Measurements from ENCODE around the gene STT3A.

DNA sequence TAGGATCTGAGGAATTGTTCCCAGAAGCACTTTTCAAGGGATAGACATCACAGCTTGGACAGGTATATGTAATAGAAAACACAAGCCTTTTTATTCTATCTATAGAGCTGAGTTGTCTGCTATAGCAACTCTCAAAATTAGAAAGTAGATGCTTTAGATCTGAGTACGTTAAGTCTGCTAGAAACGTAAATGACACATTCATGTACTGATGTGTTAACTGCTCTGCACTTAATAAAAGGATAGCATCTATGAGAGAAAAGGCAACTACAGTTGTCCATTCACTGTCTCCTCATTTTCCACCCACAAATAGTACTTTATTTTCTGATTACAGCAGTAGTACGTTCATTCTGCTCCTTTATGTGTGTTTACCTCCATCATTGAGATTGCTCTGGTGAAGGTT, 6.0 kb upstream of the STT3A start:
- TF ChIP-seq POLR2AphosphoS5 (IDR thresholded peaks at IDR 0.05; ENCODE audit: low read depth) (no peak), GABPA (IDR thresholded peaks at IDR 0.05; ENCODE audit: low read depth) (no peak)
- TF ChIP-seq, protein P1, sequence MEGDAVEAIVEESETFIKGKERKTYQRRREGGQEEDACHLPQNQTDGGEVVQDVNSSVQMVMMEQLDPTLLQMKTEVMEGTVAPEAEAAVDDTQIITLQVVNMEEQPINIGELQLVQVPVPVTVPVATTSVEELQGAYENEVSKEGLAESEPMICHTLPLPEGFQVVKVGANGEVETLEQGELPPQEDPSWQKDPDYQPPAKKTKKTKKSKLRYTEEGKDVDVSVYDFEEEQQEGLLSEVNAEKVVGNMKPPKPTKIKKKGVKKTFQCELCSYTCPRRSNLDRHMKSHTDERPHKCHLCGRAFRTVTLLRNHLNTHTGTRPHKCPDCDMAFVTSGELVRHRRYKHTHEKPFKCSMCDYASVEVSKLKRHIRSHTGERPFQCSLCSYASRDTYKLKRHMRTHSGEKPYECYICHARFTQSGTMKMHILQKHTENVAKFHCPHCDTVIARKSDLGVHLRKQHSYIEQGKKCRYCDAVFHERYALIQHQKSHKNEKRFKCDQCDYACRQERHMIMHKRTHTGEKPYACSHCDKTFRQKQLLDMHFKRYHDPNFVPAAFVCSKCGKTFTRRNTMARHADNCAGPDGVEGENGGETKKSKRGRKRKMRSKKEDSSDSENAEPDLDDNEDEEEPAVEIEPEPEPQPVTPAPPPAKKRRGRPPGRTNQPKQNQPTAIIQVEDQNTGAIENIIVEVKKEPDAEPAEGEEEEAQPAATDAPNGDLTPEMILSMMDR (IDR thresholded peaks at IDR 0.05; ENCODE audit: insufficient read depth, low read length), result no peak
